ENCODE data around the gene PLAGL1. TPM values are rescaled to one million over a fixed set of nuclear protein-coding genes. Genes with fewer than 3 reads are reported as not detected.

PLAGL1 gene
- total RNA-seq, 4 donors from 2014 or later: 22.3 to 33.6 (median 26.0) TPM

DNA sequence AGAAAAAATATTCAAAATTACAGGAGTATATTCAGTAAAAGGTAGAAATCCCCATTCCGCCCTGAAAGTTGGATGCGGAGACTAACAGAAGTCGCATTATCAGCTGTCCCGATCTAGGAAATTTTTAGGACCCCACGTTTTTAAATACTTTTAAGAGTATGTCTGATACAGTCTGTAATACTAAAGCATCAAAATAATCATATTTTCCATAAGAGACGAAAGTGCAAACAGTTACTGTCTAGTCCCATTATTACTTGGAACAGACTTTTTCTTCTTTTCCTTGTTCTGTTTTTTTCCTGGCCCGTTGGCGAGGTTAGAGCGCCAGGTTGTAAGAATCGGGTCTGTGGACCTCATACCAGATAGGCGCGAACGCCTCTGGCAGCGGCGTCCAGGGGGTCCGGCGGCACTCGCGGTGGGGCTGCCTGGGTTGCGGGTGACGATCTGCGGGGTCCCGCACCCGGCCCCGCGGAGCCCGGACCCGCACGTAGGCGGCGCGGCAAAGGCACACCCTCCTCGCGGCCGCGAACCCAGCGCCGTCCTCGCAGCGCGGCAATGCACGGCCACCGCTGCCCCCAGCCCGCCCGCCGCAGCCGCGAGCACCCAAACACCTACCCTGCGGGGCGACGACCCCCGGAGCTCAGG lies 460 bp downstream of the PLAGL1 start:
- peak; percentile 61 for ATAC-seq (ENCODE audit: low FRiP score)
- TF ChIP-seq, protein P1, sequence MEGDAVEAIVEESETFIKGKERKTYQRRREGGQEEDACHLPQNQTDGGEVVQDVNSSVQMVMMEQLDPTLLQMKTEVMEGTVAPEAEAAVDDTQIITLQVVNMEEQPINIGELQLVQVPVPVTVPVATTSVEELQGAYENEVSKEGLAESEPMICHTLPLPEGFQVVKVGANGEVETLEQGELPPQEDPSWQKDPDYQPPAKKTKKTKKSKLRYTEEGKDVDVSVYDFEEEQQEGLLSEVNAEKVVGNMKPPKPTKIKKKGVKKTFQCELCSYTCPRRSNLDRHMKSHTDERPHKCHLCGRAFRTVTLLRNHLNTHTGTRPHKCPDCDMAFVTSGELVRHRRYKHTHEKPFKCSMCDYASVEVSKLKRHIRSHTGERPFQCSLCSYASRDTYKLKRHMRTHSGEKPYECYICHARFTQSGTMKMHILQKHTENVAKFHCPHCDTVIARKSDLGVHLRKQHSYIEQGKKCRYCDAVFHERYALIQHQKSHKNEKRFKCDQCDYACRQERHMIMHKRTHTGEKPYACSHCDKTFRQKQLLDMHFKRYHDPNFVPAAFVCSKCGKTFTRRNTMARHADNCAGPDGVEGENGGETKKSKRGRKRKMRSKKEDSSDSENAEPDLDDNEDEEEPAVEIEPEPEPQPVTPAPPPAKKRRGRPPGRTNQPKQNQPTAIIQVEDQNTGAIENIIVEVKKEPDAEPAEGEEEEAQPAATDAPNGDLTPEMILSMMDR (IDR thresholded peaks at IDR 0.05): no peak
- no peak for DNase-seq (ENCODE audit: low spot score)

DNA sequence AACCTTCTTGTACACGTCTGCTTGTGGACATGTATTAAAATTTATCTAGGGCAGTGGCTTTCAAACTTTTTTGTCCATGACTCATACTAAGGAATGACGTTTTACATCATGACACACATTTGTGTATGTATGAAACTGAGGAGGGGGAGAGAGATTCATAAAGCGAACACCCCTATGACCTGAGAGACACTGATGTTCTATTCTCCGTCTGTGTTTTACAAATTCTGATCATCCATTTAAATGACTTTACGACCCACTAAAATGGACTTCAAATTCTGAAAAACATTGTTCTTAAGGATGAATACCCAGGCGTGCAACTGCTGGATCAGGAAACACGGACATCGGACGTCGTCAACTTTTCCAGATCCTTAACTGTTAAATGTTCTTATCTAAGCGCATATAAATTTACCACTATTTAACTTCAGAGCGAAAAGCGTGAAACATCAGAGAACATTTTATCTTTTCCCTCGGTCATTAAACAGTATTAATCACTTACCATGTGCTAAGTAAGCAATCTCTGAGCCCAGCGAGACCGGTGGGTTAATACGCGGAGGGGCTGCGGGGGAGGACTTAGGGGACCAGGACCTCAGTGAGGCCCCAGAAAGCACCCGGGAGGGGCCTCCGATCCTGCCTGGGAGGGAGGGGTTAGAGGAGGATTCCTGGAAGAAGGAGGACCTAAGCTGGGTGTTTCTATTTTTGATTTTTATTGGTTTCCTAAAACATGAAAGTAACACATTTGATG lies 1.2 kb downstream of the PLAGL1 start:
- TF ChIP-seq, protein P1 (IDR thresholded peaks at IDR 0.05): no peak
- DNase-seq (ENCODE audit: low spot score) (no peak), ATAC-seq (ENCODE audit: low FRiP score) (peak; percentile 62)

DNA sequence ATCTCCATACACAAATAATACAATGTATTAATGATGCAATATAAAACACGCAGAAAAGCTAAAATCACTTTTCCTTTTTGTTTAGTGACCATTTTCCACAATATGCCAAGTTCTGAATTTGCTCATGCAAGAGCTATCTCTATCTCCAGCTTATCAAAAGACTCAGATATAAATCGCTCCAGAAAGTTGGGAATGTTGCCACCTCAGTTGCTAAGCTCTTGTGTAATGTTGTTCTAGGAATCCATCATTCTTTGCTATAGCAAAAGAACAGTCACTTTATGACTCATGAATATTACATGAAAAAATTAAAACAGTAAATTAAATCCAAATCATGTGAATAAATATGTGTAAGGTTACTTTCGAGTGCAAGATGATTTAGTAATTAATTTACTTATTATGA lies 8.7 kb downstream of the PLAGL1 start:
- TF ChIP-seq, protein P1 (IDR thresholded peaks at IDR 0.05): no peak
- ATAC-seq (ENCODE audit: low FRiP score) (no peak), DNase-seq (ENCODE audit: low spot score) (no peak)

DNA sequence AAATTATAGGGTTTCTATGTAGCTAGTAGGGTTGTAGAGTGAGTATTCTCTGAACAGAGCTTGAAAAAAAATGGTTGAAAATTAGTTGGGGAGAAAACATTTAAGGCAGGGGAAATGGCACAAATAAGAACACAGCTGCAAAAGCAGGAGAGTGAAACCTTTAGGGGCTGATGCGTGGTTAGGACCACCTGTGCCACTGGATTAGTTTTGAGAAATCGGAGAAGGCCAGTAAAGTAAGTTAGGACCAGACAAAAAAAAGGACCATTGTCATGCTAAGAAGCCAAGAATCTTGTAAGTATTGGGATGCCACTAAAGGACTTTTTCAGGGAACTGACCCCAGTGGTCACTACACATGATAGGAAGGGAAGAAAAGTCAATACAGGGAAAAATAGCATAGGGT lies 9.4 kb downstream of the PLAGL1 start:
- DNase-seq (ENCODE audit: low spot score) (no peak), ATAC-seq (ENCODE audit: low FRiP score) (no peak)
- TF ChIP-seq, protein P1 (IDR thresholded peaks at IDR 0.05): no peak

DNA sequence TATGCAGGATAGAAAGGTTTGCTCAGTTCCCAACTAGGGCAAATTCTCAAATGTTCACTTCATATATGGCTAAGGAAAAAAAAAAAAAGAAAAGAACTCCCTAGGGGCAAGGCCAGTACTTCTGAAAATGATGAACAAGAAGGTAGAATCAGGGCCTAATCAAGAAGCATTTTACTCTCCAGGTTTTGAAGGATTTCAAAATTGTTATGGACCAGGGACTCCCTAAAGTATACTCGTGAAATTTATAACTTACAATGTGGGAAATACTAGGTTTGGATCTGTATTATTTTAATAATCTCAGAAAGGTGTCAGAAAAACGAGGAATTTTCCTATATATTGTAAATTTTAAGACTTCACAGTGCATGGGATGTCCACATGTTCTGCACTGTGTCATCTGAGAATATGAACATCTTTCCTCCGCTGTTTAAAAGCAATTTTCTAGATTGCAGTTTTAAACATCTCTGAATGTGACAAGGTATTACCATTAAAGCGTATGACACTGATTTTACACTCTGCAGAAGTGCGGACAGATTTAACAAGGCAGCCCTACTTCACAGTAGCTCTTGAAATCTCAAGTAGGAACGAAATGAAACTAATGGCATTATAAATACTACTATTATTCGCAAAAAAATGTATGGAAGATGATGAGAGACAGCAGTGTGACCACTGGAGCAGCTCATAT lies 14.0 kb downstream of the PLAGL1 start:
- DNase-seq (ENCODE audit: low spot score) (no peak), ATAC-seq (ENCODE audit: low FRiP score) (no peak)
- TF ChIP-seq, protein P1 (IDR thresholded peaks at IDR 0.05): no peak

DNA sequence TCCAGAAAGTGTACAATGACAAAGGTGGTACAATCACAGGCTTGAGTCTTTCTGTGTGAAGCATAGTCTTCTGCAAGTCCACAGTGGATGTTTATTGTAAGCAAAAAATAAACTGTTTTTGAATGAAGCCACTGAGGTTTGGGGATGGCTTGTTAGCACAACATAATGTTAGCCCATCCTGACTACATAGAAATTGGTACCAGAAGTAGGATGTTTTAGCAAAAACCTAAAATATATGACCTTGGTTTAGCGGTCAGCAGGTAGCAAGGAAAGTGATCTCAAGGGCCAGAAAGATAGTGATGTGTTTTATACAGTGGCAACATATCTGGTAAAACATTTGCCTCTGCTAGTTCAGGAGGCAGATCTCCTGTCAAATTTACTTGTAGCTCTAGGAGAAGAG lies 15.8 kb downstream of the PLAGL1 start:
- DNase-seq (ENCODE audit: low spot score) (no peak), ATAC-seq (ENCODE audit: low FRiP score) (no peak)
- TF ChIP-seq, protein P1 (IDR thresholded peaks at IDR 0.05): no peak
